Parietal lobe (tissue), 2 donors: Measurements from ENCODE around the gene CXorf65. TPM values are rescaled to one million over a fixed set of nuclear protein-coding genes. Genes with fewer than 3 reads are reported as not detected.

ENCODE experiments used
- small RNA-seq: library from RNA; depleted of rRNA; stranded (forward); fragments of <200 nt; gene quantifications from one replicate; pipeline ENCODE3, GENCODE V24; 2014; ENCODE audit warnings: low replicate concordance
- total RNA-seq: library from RNA; depleted of rRNA; stranded (reverse); fragments of >200 nt; gene quantifications from one replicate; pipeline ENCODE4 v1.2.3, GENCODE V29; 2014

The CXorf65 gene
- total RNA-seq = not detected

GRCh38 chrX:71106427-71106826 lies at the start of gene CXorf65:
Gene CXorf65, minus strand, starts transcription at chrX:71106740. Its CDS starts 184 bp downstream, at chrX:71106556.

GRCh38 chrX:71144651-71145050 lies 38.1 kb upstream of the CXorf65 start, which contains the start of gene NLGN3:
Gene NLGN3, plus strand, starts transcription at chrX:71144841. Its CDS starts 2,909 bp downstream, at chrX:71147750.

GRCh38 chrX:71118032-71118984 lies 11.8 kb upstream of the CXorf65 start, which contains the start of gene MED12:
Gene MED12, plus strand, starts transcription at chrX:71118596. Its CDS starts 159 bp downstream, at chrX:71118755.

GRCh38 chrX:71111141-71111843 lies 4.8 kb upstream of the CXorf65 start, which contains the start of gene IL2RG:
Gene IL2RG, minus strand, starts transcription at chrX:71111577. Its CDS starts 38 bp downstream, at chrX:71111539.

GRCh38 chrX:71095555-71095980 lies 11.0 kb downstream of the CXorf65 start, which contains the start of gene FOXO4:
Gene FOXO4, plus strand, starts transcription at chrX:71095851. Its CDS starts 678 bp downstream, at chrX:71096529.

GRCh38 chrX:71068044-71068918 lies 38.3 kb downstream of the CXorf65 start, which contains the start of gene SNX12:
Gene SNX12, minus strand, starts transcription at chrX:71068334. Its CDS starts 28 bp downstream, at chrX:71068306.

Small RNA genes within 50 kb of the gene (small RNA-seq; reads per million reads assigned to genes)
- not detected for gene CXorf65

Other genes with a start within 250 kb of the CXorf65 start
- not detected for gene TEX11, start 198.0 kb downstream of the CXorf65 start, total RNA-seq
- 1.6 TPM for gene SLC7A3, start 175.6 kb downstream of the CXorf65 start, total RNA-seq
- 57.9 TPM for gene SNX12, start 38.4 kb downstream of the CXorf65 start, total RNA-seq
- 3.4 TPM for gene FOXO4, start 10.9 kb downstream of the CXorf65 start, total RNA-seq
- gene IL2RG, start 4.8 kb upstream of the CXorf65 start, total RNA-seq = 0.63 TPM
- gene MED12, start 11.9 kb upstream of the CXorf65 start, total RNA-seq = 46.0 TPM
- 29.1 TPM for gene NLGN3, start 38.1 kb upstream of the CXorf65 start, total RNA-seq
- not detected for gene GJB1, start 116.5 kb upstream of the CXorf65 start, total RNA-seq
- 35.4 TPM for gene ZMYM3, start 147.4 kb upstream of the CXorf65 start, total RNA-seq
- gene NONO, start 176.9 kb upstream of the CXorf65 start, total RNA-seq = 372 TPM
- gene ITGB1BP2, start 195.0 kb upstream of the CXorf65 start, total RNA-seq = 6.6 TPM